Measurements from ENCODE around the gene ATP2A1. TPM values are rescaled to one million over a fixed set of nuclear protein-coding genes. Genes with fewer than 3 reads are reported as not detected.
"Not testable (repeated sequence)": the region's sequence is repeated elsewhere in the genome, so short reads cannot be mapped to it uniquely, and the experiment has no call there.

The ATP2A1 gene
- total and polyA plus RNA-seq, 4 donors: 0.77 to 6.1 (median 1.8) TPM

DNA sequence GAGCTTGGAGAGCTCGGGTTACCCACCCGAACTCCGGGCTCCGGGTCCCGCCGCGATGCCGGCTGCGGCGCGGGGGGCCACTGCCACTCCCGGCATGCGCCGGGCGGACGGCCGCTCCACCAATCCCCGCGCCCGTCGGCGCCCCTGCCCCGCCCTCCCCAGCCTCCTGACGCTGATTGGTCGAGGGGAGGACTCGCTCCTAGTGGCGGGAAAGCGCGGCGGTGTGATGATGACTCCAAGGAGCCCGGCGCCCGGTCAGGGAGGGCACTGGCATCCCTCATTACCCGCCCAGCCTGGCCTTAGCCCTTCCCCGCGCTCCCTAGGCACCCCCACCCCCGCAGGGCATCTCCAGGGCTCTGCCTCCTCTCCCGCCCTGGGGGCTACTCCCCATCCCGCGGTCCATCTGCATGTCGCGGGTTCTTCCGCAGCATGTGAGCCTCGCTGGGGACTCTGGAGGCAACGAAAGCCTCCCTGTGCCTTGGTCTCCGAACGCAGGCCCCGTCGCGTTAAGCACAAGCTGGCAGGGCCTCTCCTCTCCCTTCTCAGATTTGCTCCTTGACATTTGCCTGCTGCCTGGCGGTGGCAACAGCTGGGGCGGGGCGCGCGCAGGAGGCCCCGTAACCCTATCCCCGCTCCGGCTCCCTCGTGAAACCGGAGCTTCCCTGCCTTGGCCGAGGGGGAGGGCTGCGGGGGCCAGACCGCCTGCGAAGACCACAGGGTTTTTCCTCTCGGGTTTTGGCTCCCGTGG lies 1.7 kb downstream of the ATP2A1 start:
- peak overlapping the region; percentile 76 for H3K4me3 ChIP-seq (ENCODE audit: low read depth, low read length)
- H3K27me3 ChIP-seq (ENCODE audit: control insufficient read depth, insufficient read depth, low read length): peaks cover 6% of the 10 kb centered on the region
- DNase-seq (ENCODE audit: low read depth in 4 of 6, low spot score in 6 of 6): peak; percentile 61 to 95 (median 77)
- peaks cover 39% of the 10 kb centered on the region for H3K4me1 ChIP-seq (ENCODE audit: control insufficient read depth, insufficient read depth, low read length)
- no peaks in the 10 kb centered on the region for H3K9me3 ChIP-seq (ENCODE audit: control insufficient read depth, insufficient read depth, low read length)
- WGBS (ENCODE audit: insufficient coverage): under 1% methylated on average over 64 of the region's 66 CpGs
- H3K36me3 ChIP-seq (ENCODE audit: control insufficient read depth, insufficient read depth, low read length): peaks cover 24% of the 10 kb centered on the region
- peak overlapping the region; percentile 25 for H3K27ac ChIP-seq (ENCODE audit: low read depth, low read length)

DNA sequence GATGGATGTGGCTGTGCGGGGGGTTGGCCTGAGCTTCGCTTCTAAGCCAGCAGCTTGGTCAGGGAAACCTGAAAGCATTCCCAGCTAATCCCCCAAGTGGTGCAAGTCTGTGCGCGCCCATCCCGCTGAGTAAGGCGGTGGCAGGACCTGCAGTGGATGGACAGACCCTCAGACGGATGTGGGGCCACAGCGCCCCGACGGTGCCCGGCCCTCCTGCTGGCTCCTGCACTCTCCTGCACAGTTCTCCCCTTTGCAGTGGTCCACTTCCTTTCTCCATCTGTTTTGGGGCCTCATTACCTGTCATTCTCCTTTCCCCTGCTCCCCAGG lies 2.3 kb downstream of the ATP2A1 start:
- no peak for DNase-seq (ENCODE audit: low read depth in 4 of 6, low spot score in 6 of 6)
- Histone ChIP-seq H3K27me3 (ENCODE audit: control insufficient read depth, insufficient read depth, low read length) (peaks cover 6% of the 10 kb centered on the region), H3K36me3 (ENCODE audit: control insufficient read depth, insufficient read depth, low read length) (peaks cover 19% of the 10 kb centered on the region), H3K4me1 (ENCODE audit: control insufficient read depth, insufficient read depth, low read length) (peaks cover 39% of the 10 kb centered on the region), H3K9me3 (ENCODE audit: control insufficient read depth, insufficient read depth, low read length) (no peaks in the 10 kb centered on the region), H3K27ac (ENCODE audit: low read depth, low read length) (no peak overlapping the region), H3K4me3 (ENCODE audit: low read depth, low read length) (no peak overlapping the region)
- 13% methylated on average over 11 of the region's 11 CpGs for WGBS (ENCODE audit: insufficient coverage)

DNA sequence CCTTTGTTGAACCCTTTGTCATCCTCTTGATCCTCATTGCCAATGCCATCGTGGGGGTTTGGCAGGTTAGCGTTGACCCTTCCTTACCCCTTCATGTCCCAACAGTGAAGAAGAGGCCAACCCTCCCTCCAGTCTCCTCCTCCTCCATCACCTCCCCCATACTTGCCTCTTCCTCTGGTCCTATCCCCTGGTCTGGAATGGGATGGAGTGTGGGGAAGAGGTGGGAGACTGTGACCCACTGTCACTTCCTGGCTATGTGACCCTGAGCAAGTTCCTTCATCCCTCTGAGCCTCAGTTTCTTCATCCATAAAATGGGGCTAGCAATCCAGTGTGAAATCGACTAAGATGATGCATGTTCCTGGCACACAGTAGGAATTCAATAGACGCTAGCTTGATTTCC lies 2.7 kb downstream of the ATP2A1 start:
- no peaks in the 10 kb centered on the region for H3K9me3 ChIP-seq (ENCODE audit: control insufficient read depth, insufficient read depth, low read length)

DNA sequence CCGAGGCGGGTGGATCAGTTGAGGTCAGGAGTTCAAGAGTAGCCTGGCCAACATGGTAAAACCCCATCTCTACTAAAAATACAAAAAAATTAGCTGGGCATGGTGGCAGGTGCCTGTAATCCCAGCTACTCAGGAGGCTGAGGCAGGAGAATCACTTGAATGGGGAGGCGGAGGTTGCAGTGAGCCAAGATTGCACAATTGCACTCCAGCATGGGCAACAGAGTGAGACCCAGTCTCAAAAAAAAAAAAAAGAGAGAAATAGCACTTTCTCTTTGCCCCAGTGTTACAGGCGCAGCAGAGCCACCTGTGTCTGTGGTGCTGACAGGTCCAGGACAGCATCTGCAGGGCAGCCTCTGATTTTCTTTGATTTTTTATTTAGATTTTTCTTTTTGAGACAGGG lies 3.3 kb downstream of the ATP2A1 start:
- H3K4me3 ChIP-seq (ENCODE audit: low read depth, low read length); DNase-seq (ENCODE audit: low read depth in 4 of 6, low spot score in 6 of 6); H3K36me3 ChIP-seq (ENCODE audit: control insufficient read depth, insufficient read depth, low read length); H3K27me3 ChIP-seq (ENCODE audit: control insufficient read depth, insufficient read depth, low read length); H3K27ac ChIP-seq (ENCODE audit: low read depth, low read length); H3K9me3 ChIP-seq (ENCODE audit: control insufficient read depth, insufficient read depth, low read length): not testable (repeated sequence)
- H3K4me1 ChIP-seq (ENCODE audit: control insufficient read depth, insufficient read depth, low read length): peaks cover 39% of the 10 kb centered on the region
- 100% methylated on average over 1 of the region's 4 CpGs for WGBS (ENCODE audit: insufficient coverage)

More for the DNA sequence above, 2.7 kb downstream of the ATP2A1 start:
- no peak overlapping the region for H3K4me3 ChIP-seq (ENCODE audit: low read depth, low read length)
- H3K27ac ChIP-seq (ENCODE audit: low read depth, low read length): no peak overlapping the region
- H3K4me1 ChIP-seq (ENCODE audit: control insufficient read depth, insufficient read depth, low read length): peaks cover 39% of the 10 kb centered on the region
- peaks cover 15% of the 10 kb centered on the region for H3K36me3 ChIP-seq (ENCODE audit: control insufficient read depth, insufficient read depth, low read length)
- no peak for DNase-seq (ENCODE audit: low read depth in 4 of 6, low spot score in 6 of 6)
- WGBS (ENCODE audit: insufficient coverage): 94% methylated on average over 2 of the region's 4 CpGs
- H3K27me3 ChIP-seq (ENCODE audit: control insufficient read depth, insufficient read depth, low read length): peaks cover 6% of the 10 kb centered on the region

DNA sequence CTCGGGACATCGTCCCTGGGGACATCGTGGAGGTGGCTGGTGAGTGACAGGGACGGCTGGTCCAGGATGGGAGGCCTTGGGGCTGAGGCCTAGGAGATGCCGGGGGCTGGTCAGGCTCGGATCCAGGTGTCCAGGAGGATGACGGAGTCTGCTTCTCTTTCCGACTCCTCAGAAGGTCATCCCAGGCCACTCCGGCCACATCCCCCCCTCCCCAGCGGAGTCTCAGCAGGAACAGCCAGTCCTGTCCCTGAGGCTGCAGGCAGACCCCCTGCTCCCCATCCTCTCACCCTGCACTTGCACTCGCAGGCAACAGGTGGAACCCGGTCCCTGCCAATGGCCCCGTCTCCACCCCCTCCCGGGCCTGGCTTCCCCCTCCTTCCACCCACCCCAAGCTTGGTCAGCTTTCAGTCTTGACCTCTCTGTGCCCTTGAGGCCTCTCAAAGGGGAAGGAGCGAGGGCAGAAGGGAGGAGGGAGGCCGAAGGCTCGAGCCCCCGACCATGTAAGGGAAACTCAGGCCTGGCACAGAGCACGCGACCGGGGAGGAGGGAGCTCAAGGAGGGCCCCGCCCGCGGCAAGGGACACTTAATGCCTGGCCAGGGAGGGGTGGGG lies 4.4 kb downstream of the ATP2A1 start:
- Histone ChIP-seq H3K4me1 (ENCODE audit: control insufficient read depth, insufficient read depth, low read length) (peaks cover 39% of the 10 kb centered on the region), H3K27ac (ENCODE audit: low read depth, low read length) (no peak overlapping the region), H3K4me3 (ENCODE audit: low read depth, low read length) (no peak overlapping the region), H3K27me3 (ENCODE audit: control insufficient read depth, insufficient read depth, low read length) (peaks cover 6% of the 10 kb centered on the region), H3K36me3 (ENCODE audit: control insufficient read depth, insufficient read depth, low read length) (no peaks in the 10 kb centered on the region), H3K9me3 (ENCODE audit: control insufficient read depth, insufficient read depth, low read length) (no peaks in the 10 kb centered on the region)
- WGBS (ENCODE audit: insufficient coverage): 29% methylated on average over 24 of the region's 24 CpGs
- DNase-seq (ENCODE audit: low read depth in 4 of 6, low spot score in 6 of 6): peak in 1 of 6 donors; percentile 23

DNA sequence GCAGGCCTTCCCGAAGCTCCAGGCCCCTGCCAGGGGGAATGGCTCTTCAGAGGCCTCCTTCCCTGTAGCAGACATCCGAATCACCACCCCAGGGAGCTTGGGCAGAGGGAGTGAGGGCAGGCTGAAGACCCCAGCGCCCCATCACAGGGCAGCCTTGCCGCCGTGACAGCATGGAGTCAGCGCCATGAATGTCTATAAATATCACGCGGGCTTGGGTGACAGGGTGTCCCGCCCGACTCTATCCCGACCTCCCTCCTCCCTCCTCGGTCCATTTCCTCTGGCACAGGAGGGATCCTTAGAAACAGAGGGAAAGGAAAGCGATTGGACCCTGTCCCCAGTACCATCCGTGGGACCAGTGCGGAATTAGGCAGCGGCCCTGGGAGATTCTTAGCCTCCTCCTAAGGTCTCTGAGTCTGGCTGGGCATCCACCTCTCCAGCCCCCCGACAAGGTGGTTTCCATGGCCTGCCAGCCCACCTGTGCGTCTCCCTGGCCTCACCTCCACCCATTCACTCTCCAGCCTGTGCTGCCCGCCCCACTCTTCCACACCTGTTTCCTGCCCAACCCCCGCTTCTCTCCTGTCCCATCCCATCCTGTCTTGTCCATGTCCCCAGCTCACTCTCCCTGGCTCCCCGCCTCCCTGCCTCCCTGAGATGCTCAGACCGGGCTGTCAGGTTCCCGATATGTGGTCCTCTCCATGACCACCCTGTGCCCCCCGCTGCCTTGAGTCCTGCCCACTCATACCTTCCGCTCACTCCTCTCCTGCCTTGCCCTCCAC lies 5.1 kb downstream of the ATP2A1 start:
- H3K27me3 ChIP-seq (ENCODE audit: control insufficient read depth, insufficient read depth, low read length): peaks cover 6% of the 10 kb centered on the region
- H3K4me1 ChIP-seq (ENCODE audit: control insufficient read depth, insufficient read depth, low read length): peaks cover 37% of the 10 kb centered on the region
- WGBS (ENCODE audit: insufficient coverage): 58% methylated on average over 20 of the region's 25 CpGs
- H3K36me3 ChIP-seq (ENCODE audit: control insufficient read depth, insufficient read depth, low read length): no peaks in the 10 kb centered on the region
- no peak overlapping the region for H3K27ac ChIP-seq (ENCODE audit: low read depth, low read length)
- H3K4me3 ChIP-seq (ENCODE audit: low read depth, low read length): no peak overlapping the region
- DNase-seq (ENCODE audit: low read depth in 4 of 6, low spot score in 6 of 6): no peak
- no peaks in the 10 kb centered on the region for H3K9me3 ChIP-seq (ENCODE audit: control insufficient read depth, insufficient read depth, low read length)

DNA sequence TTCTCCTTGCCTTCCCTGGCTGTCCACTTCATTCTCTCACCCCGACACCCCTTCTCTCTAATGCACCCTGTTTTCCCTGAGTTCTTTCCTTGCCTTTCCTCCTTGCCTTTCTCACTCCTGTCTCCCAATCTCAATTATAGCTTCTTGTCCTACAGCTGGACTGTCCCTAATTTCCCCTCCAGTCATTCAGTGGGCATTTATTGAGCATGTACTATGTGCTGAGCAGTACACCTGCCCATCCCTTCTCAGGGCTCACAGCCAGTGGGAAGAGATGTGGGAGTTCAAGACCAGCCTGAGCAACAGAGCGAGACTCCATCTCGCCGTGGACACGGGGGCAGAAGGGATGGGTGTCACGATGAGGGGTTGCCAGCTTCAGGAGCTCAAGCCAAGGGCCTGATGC lies 5.8 kb downstream of the ATP2A1 start:
- Histone ChIP-seq H3K36me3 (ENCODE audit: control insufficient read depth, insufficient read depth, low read length) (no peaks in the 10 kb centered on the region), H3K4me1 (ENCODE audit: control insufficient read depth, insufficient read depth, low read length) (peaks cover 31% of the 10 kb centered on the region), H3K4me3 (ENCODE audit: low read depth, low read length) (no peak overlapping the region), H3K9me3 (ENCODE audit: control insufficient read depth, insufficient read depth, low read length) (no peaks in the 10 kb centered on the region), H3K27ac (ENCODE audit: low read depth, low read length) (no peak overlapping the region), H3K27me3 (ENCODE audit: control insufficient read depth, insufficient read depth, low read length) (peaks cover 6% of the 10 kb centered on the region)
- no peak for DNase-seq (ENCODE audit: low read depth in 4 of 6, low spot score in 6 of 6)
- WGBS (ENCODE audit: insufficient coverage): 89% methylated on average over 6 of the region's 6 CpGs

DNA sequence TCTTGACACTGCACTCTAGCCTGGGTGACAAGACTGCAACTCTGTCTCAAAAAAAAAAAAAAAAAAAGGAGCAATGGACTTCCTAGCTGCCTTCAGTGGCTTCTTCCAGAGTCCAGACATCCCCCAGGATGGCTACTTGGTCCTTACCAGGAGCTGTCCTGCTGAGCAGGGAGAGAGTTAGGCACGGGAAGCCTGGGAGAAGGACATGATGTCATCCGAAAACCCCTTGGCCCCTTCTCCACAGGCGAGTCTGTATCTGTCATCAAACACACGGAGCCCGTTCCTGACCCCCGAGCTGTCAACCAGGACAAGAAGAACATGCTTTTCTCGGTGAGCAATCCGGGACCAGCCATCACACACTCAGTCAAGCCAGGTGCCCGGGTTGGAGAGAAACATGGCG lies 8.7 kb downstream of the ATP2A1 start:
- H3K4me1 ChIP-seq (ENCODE audit: control insufficient read depth, insufficient read depth, low read length): peaks cover 15% of the 10 kb centered on the region
- no peak overlapping the region for H3K27ac ChIP-seq (ENCODE audit: low read depth, low read length)
- DNase-seq (ENCODE audit: low read depth in 4 of 6, low spot score in 6 of 6): no peak
- no peaks in the 10 kb centered on the region for H3K36me3 ChIP-seq (ENCODE audit: control insufficient read depth, insufficient read depth, low read length)
- H3K9me3 ChIP-seq (ENCODE audit: control insufficient read depth, insufficient read depth, low read length): no peaks in the 10 kb centered on the region
- H3K27me3 ChIP-seq (ENCODE audit: control insufficient read depth, insufficient read depth, low read length): peaks cover 6% of the 10 kb centered on the region
- H3K4me3 ChIP-seq (ENCODE audit: low read depth, low read length): no peak overlapping the region
- 73% methylated on average over 9 of the region's 10 CpGs for WGBS (ENCODE audit: insufficient coverage)

DNA sequence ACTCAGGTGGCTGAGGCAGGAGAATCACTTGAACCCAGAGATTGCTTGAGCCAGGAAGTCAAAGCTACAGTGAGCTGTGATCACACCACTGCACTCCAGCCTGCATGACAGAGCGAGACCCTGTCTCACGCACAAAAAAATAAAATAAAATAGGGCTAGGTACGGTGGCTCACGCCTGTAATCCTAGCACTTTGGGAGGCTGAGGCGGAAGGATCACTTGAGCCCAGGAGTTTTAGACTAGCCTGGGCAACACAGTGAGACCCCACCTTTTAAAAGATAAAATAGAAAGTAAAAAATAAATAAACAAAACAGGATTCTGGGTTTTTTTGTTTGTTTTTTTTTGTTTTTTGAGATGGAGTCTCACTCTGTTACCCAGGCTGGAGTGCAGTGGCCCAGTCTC lies 12.1 kb downstream of the ATP2A1 start:
- H3K27ac ChIP-seq (ENCODE audit: low read depth, low read length); H3K27me3 ChIP-seq (ENCODE audit: control insufficient read depth, insufficient read depth, low read length); H3K36me3 ChIP-seq (ENCODE audit: control insufficient read depth, insufficient read depth, low read length); H3K4me3 ChIP-seq (ENCODE audit: low read depth, low read length); H3K4me1 ChIP-seq (ENCODE audit: control insufficient read depth, insufficient read depth, low read length); H3K9me3 ChIP-seq (ENCODE audit: control insufficient read depth, insufficient read depth, low read length); DNase-seq (ENCODE audit: low read depth in 4 of 6, low spot score in 6 of 6): not testable (repeated sequence)
- 100% methylated on average over 2 of the region's 5 CpGs for WGBS (ENCODE audit: insufficient coverage)
